Adrenal gland (tissue), 5 donors: Measurements from ENCODE around the gene EXOC3.

Source experiments
- POLR2A ChIP-seq, 2 donors: fragments of 450-650 bp; IDR thresholded peaks; one replicate each; pipeline ENCODE4 v1.6.1; 2017; ENCODE audit warnings: antibody characterized with exemption in 2 of 2, mild to moderate bottlenecking in 2 of 2, moderate library complexity in 1 of 2
- TF ChIP-seq, protein P1 (sequence below), 6 experiments: fragments of 450-650 bp in 4 of 6; fragments of 200-600 bp in 2 of 6; sonication (generic) in 1 of 6; IDR thresholded peaks; 1 replicate in 5 of 6; 2 replicates in 1 of 6; pipeline versions ENCODE4 v1.5.1 to v1.8.0; 2016 to 2021; ENCODE audit warnings: antibody characterized with exemption in 6 of 6, mild to moderate bottlenecking in 2 of 6, moderate library complexity in 1 of 6
- donor health status: DM: no; HTN: no; CAD: no.

DNA sequence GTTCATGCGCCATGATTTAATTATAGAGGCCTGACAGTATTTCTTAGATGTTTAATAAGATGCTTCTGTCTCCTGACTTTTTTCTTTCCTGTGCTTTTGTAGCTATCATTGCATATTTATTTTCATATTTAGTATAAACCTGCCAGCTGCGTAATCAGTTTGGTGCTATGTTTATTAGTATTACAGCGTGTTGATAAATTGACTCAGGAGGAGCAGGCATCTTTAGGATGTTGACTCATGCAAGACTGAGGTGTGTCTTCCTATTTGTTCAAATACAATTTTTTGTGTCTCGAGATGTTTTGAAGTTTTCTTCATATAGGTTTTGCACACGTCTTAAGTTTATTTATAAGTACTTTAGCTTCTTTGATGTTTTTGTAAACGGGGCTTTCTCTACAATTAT is 35.9 kb upstream of the EXOC3 start:
- no peak for TF ChIP-seq POLR2A (IDR thresholded peaks at IDR 0.05)
- TF ChIP-seq, protein P1, sequence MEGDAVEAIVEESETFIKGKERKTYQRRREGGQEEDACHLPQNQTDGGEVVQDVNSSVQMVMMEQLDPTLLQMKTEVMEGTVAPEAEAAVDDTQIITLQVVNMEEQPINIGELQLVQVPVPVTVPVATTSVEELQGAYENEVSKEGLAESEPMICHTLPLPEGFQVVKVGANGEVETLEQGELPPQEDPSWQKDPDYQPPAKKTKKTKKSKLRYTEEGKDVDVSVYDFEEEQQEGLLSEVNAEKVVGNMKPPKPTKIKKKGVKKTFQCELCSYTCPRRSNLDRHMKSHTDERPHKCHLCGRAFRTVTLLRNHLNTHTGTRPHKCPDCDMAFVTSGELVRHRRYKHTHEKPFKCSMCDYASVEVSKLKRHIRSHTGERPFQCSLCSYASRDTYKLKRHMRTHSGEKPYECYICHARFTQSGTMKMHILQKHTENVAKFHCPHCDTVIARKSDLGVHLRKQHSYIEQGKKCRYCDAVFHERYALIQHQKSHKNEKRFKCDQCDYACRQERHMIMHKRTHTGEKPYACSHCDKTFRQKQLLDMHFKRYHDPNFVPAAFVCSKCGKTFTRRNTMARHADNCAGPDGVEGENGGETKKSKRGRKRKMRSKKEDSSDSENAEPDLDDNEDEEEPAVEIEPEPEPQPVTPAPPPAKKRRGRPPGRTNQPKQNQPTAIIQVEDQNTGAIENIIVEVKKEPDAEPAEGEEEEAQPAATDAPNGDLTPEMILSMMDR (IDR thresholded peaks at IDR 0.05), result no peak
